B cell (primary cell): Measurements from ENCODE around the gene BRD9. TPM values are rescaled to one million over a fixed set of nuclear protein-coding genes. Genes with fewer than 3 reads are reported as not detected.

Experiments
- ATAC-seq: fragments of 200-7000 bp; cut with Tn5 transposase; one replicate; pipeline ENCODE4 v1.10.0; 2021; ENCODE audit warnings: low read depth, mild to moderate bottlenecking, moderate number of reproducible peaks, moderate library complexity
- CTCF ChIA-PET: fragments of 350-600 bp; sonication (Branson Sonifier 250); formaldehyde crosslinking; loops from one replicate; lab custom pipeline; 2021; ENCODE audit warnings: antibody characterized with exemption, inconsistent platforms; lab: Charles Lee
- POLR2A ChIA-PET: fragments of 350-600 bp; sonication (Branson Sonifier 250); formaldehyde crosslinking; loops from one replicate; lab custom pipeline; 2021; ENCODE audit warnings: antibody characterized with exemption; lab: Charles Lee
- DNase-seq: peaks from one replicate; pipeline ENCODE4 v3.0.0; 2013
- H2AFZ ChIP-seq: 2 replicates; pipeline ENCODE4 v1.6.1; 2012; ENCODE audit warnings: mild to moderate bottlenecking, low read depth, low read length; ENCODE audit not compliant: insufficient read depth, poor library complexity, severe bottlenecking
- H3K27ac ChIP-seq, 2 donors: 1 replicate in 1 of 2; 2 replicates in 1 of 2; pipeline ENCODE4 v1.5.1; 2012 to 2013; ENCODE audit warnings: low read length in 2 of 2, mild to moderate bottlenecking in 2 of 2, moderate library complexity in 1 of 2
- H3K27me3 ChIP-seq, 4 experiments: fragments of 200-600 bp in 1 of 4; sonication (generic) in 1 of 4; replicated peaks in 1 of 4; 1 replicate in 2 of 4; 2 replicates in 2 of 4; pipeline versions ENCODE4 v1.6.1 to v1.7.0; 2013 to 2016; ENCODE audit warnings: low read length in 3 of 4, mild to moderate bottlenecking in 2 of 4, mixed read lengths in 1 of 4, moderate library complexity in 1 of 4; ENCODE audit not compliant: insufficient read depth in 4 of 4, control insufficient read depth in 3 of 4; ENCODE audit errors: control extremely low read depth in 1 of 4
- H3K36me3 ChIP-seq, 2 experiments: replicated peaks in 1 of 2; 1 replicate in 1 of 2; 2 replicates in 1 of 2; pipeline versions ENCODE4 v1.6.1 to v1.7.1; 2013; ENCODE audit warnings: low read length in 1 of 2; ENCODE audit not compliant: insufficient read depth in 2 of 2, control insufficient read depth in 1 of 2; ENCODE audit errors: control extremely low read depth in 1 of 2, extremely low read depth in 1 of 2
- H3K4me1 ChIP-seq, 2 donors: fragments of 200-600 bp in 1 of 2; sonication (generic) in 1 of 2; 1 replicate in 1 of 2; 2 replicates in 1 of 2; pipeline versions ENCODE4 v1.5.1 to v1.6.1; 2013 to 2017; ENCODE audit warnings: low read length in 2 of 2; ENCODE audit not compliant: control insufficient read depth in 2 of 2, insufficient read depth in 2 of 2
- H3K4me2 ChIP-seq: replicated peaks from 2 replicates; pipeline ENCODE3; 2012; ENCODE audit warnings: mild to moderate bottlenecking, low read depth, low read length; ENCODE audit not compliant: poor library complexity, severe bottlenecking
- H3K4me3 ChIP-seq, 5 experiments: fragments of 200-600 bp in 1 of 5; sonication (generic) in 1 of 5; 1 replicate in 3 of 5; 2 replicates in 2 of 5; pipeline versions ENCODE4 v1.5.1 to v1.7.0; 2011 to 2016; ENCODE audit warnings: low read length in 4 of 5, mild to moderate bottlenecking in 4 of 5, low read depth in 2 of 5, control low read depth in 1 of 5, moderate library complexity in 1 of 5; ENCODE audit not compliant: insufficient read depth in 1 of 5; ENCODE audit errors: control extremely low read depth in 1 of 5, extremely low read depth in 1 of 5
- H3K79me2 ChIP-seq: fragments of 200-600 bp; sonication (generic); one replicate; pipeline ENCODE4 v1.6.0; 2016; ENCODE audit warnings: low read length; ENCODE audit not compliant: control insufficient read depth, insufficient read depth
- H3K9ac ChIP-seq: fragments of 200-600 bp; sonication (generic); 2 replicates; pipeline ENCODE4 v1.6.1; 2017; ENCODE audit warnings: mild to moderate bottlenecking, low read length, moderate library complexity
- H3K9me3 ChIP-seq, 3 donors: one replicate each; pipeline versions ENCODE4 v1.6.1 to v1.7.1; 2013; ENCODE audit warnings: low read length in 2 of 3; ENCODE audit not compliant: control insufficient read depth in 2 of 3, insufficient read depth in 1 of 3; ENCODE audit errors: control extremely low read depth in 1 of 3
- H4K20me1 ChIP-seq: 2 replicates; pipeline ENCODE4 v1.6.0; 2012; ENCODE audit warnings: mild to moderate bottlenecking, low read length; ENCODE audit not compliant: insufficient read depth, control insufficient read depth, poor library complexity, severe bottlenecking
- H3K27ac Mint-ChIP-seq: one replicate; pipeline ENCODE4 v1.8.0; 2021; ENCODE audit warnings: mixed read lengths
- H3K27me3 Mint-ChIP-seq: one replicate; pipeline ENCODE4 v1.8.0; 2021; ENCODE audit warnings: mixed read lengths
- H3K4me1 Mint-ChIP-seq: one replicate; pipeline ENCODE4 v1.8.0; 2021; ENCODE audit warnings: mixed read lengths
- H3K4me3 Mint-ChIP-seq: one replicate; pipeline ENCODE4 v1.8.0; 2021; ENCODE audit warnings: mixed read lengths
- H3K9me3 Mint-ChIP-seq: one replicate; pipeline ENCODE4 v1.8.0; 2022; ENCODE audit warnings: mixed read lengths; ENCODE audit not compliant: insufficient read depth
- EZH2 ChIP-seq: IDR thresholded peaks from 2 replicates; pipeline ENCODE4 v1.6.1; 2012; ENCODE audit warnings: borderline replicate concordance, low read depth, mild to moderate bottlenecking, moderate library complexity, low read length; ENCODE audit not compliant: insufficient read depth, poor library complexity, severe bottlenecking
- WGBS: methylation state at CpG from one replicate; pipeline ENCODE4 v1.1.5; 2013; ENCODE audit warnings: missing lambda C conversion rate; ENCODE audit not compliant: insufficient coverage; 5-methylcytosine and 5-hydroxymethylcytosine counted together
- intact Hi-C: fragments of 100-400 bp; cut with micrococcal nuclease; formaldehyde crosslinking; loops from one replicate; pipeline ENCODE4 v1.10.0; 2022
- polyA plus RNA-seq: library from polyadenylated mRNA; depleted of rRNA; stranded (reverse); fragments of >200 nt; gene quantifications from 2 replicates; pipeline ENCODE4 v1.2.3, GENCODE V29; 2012
- total RNA-seq, 2 donors: library from RNA; stranded (reverse); fragments of 120-200 nt in 1 of 2; gene quantifications; 1 replicate in 1 of 2; 2 replicates in 1 of 2; pipeline versions ENCODE4 v1.2.3 to v1.2.4, GENCODE V29; 2013 to 2022
- TF ChIP-seq, protein P1 (sequence below): fragments of 200-600 bp; IDR thresholded peaks from one replicate; pipeline ENCODE4 v1.8.0; 2022; ENCODE audit warnings: antibody characterized with exemption, mild to moderate bottlenecking

The BRD9 gene
- total and polyA plus RNA-seq, 2 donors (not counting 1 experiment from before 2014, with no cell fraction given), result 28.3 to 68.6 TPM

DNA sequence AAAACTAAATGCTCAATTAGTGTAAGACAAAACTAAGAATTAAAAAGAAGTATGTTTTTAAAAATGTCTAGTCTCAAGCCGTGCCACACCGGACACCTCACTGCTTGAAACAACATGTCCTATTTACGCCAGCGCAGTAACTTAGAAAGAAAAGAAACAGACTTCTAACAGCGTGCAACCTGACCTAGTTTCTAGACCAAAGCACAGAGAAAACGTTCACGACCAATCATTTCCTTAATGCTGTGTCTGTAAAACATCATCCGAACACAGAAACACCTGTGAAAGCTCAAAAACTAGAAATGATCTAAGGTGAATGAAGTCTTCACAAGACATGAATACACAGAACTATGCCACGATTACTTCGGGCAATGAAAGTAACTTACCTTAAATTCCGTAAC lies 4.0 kb downstream of the BRD9 start:
- Histone ChIP-seq H3K4me2 (no peak overlapping the region), H2AFZ (no peak overlapping the region), H3K4me1 (peaks cover 13 to 19% of the 10 kb centered on the region in 2 donors), H3K27ac (no peak overlapping the region), H3K9me3 (no peaks in the 10 kb centered on the region), H3K9ac (no peak overlapping the region), H3K27me3 (no peaks in the 10 kb centered on the region), H3K36me3 (peaks cover 0 to 74% of the 10 kb centered on the region in 2 experiments), H3K79me2 (peaks cover 49% of the 10 kb centered on the region), H4K20me1 (peaks cover 31% of the 10 kb centered on the region), H3K4me3 (no peak overlapping the region)
- Mint-ChIP-seq H3K27ac (no peak overlapping the region), H3K4me3 (no peak overlapping the region), H3K4me1 (peaks cover 16% of the 10 kb centered on the region), H3K9me3 (no peaks in the 10 kb centered on the region), H3K27me3 (no peaks in the 10 kb centered on the region)
- ATAC-seq (no peak), DNase-seq (no peak)
- ChIA-PET CTCF (interaction anchor here (1.0 kb wide), 1 partner anchor 14 kb away, joined by 3 read pairs; no protein-coding TSS in a partner anchor), POLR2A (no interaction called here)
- TF ChIP-seq EZH2, result no peak
- TF ChIP-seq, protein P1, sequence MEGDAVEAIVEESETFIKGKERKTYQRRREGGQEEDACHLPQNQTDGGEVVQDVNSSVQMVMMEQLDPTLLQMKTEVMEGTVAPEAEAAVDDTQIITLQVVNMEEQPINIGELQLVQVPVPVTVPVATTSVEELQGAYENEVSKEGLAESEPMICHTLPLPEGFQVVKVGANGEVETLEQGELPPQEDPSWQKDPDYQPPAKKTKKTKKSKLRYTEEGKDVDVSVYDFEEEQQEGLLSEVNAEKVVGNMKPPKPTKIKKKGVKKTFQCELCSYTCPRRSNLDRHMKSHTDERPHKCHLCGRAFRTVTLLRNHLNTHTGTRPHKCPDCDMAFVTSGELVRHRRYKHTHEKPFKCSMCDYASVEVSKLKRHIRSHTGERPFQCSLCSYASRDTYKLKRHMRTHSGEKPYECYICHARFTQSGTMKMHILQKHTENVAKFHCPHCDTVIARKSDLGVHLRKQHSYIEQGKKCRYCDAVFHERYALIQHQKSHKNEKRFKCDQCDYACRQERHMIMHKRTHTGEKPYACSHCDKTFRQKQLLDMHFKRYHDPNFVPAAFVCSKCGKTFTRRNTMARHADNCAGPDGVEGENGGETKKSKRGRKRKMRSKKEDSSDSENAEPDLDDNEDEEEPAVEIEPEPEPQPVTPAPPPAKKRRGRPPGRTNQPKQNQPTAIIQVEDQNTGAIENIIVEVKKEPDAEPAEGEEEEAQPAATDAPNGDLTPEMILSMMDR, result no peak
- 93% methylated on average over 4 of the region's 11 CpGs for WGBS
- intact Hi-C loops, result no loop called here

DNA sequence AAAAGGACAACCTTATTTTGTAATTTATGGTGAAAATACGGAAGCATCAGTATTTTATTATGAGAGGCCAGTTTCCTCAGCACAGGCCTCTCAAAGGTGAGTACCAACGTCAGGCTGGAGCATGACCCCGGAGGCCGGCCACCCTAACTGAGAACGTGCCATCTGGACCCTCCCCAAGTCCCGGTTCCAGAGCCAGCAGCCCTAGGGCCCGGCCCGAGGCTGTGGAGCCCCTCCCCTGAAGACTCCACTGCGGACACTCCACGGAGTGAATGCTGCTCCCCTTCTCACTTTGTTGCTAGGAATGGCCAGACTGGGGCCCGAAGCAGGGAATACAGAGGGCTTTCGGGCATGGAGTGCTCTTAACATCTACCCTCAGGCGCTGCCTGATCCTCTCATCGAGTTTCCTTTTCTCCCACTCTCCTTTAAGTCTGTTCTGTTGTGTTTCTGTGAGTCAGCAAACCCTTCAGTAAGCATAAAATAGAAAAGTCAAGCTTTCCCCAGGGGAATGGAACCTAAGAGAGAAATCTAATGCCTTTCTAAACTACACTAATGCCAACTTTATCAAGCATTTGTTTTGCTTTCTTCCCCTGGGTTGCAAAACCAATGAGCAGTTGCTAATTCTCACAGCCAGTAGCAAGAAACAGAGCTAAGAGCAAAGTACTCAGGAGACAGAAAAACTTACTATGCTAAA lies 4.5 kb downstream of the BRD9 start:
- H4K20me1 ChIP-seq, result peaks cover 37% of the 10 kb centered on the region
- H3K4me3 ChIP-seq, result no peak overlapping the region
- H3K4me1 Mint-ChIP-seq, result peaks cover 12% of the 10 kb centered on the region
- WGBS, result 99% methylated on average over 9 of the region's 14 CpGs
- H3K9me3 Mint-ChIP-seq, result no peaks in the 10 kb centered on the region
- no peak overlapping the region for H3K27ac Mint-ChIP-seq
- H3K36me3 ChIP-seq, result peaks cover 0 to 79% of the 10 kb centered on the region in 2 experiments
- TF ChIP-seq, protein P1, result no peak
- no peak overlapping the region for H3K4me2 ChIP-seq
- no peak overlapping the region for H3K9ac ChIP-seq
- ChIA-PET CTCF (interaction anchor here (1.0 kb wide), 1 partner anchor 15 kb away, joined by 3 read pairs; no protein-coding TSS in a partner anchor), POLR2A (no interaction called here)
- no peaks in the 10 kb centered on the region for H3K27me3 ChIP-seq
- ATAC-seq (no peak), DNase-seq (no peak)
- H3K9me3 ChIP-seq, result no peaks in the 10 kb centered on the region
- H3K79me2 ChIP-seq, result peaks cover 51% of the 10 kb centered on the region
- H3K4me3 Mint-ChIP-seq, result no peak overlapping the region
- H3K27me3 Mint-ChIP-seq, result no peaks in the 10 kb centered on the region
- intact Hi-C loops, result no loop called here
- H2AFZ ChIP-seq, result no peak overlapping the region
- H3K27ac ChIP-seq, result no peak overlapping the region
- peaks cover 10 to 14% of the 10 kb centered on the region in 2 donors for H3K4me1 ChIP-seq
